ENCODE results near the gene C2CD4D. TPM values are rescaled to one million over a fixed set of nuclear protein-coding genes. Genes with fewer than 3 reads are reported as not detected.

C2CD4D gene
- total RNA-seq (2021) (0.85 to 2.0 TPM (median 0.94 TPM) in 3 replicates), Bru-seq, nascent RNA (percentile 37 among the genes with signal in this experiment)
- long read RNA-seq, experiment 1, partial matches to known transcripts = 1 of 3 reads
- long read RNA-seq, experiment 1, other reads (novel, unspliced or antisense) = 2 of 3 reads
- long read RNA-seq, experiment 2, partial matches to known transcripts = 0 of 2 reads
- long read RNA-seq, experiment 2, other reads (novel, unspliced or antisense) = 2 of 2 reads
- long read RNA-seq, experiment 3 = 0 reads

GRCh38 chr1:151839457-151840403 lies at the start of gene C2CD4D:
TSS of gene C2CD4D (minus strand) at chr1:151839820. CDS start at chr1:151838989, 831 bp downstream.
- ChIA-PET POLR2A (interaction anchor here (0.6 to 2.1 kb wide), 8 partner anchors 19 to 328 kb away, joined by 3 to 7 read pairs (median 4); partner anchors contain the start of genes CELF3, CGN, S100A11 and SNX27), CTCF (interaction anchor here (0.5 to 2.1 kb wide), 24 partner anchors 9 to 299 kb away, joined by 3 to 17 read pairs (median 4); partner anchors contain the start of genes RIIAD1, TDRKH, THEM4 and THEM5)
- DNase-seq (ENCODE audit: low spot score) = peak; percentile 82
- Mint-ChIP-seq H3K27me3 (ENCODE audit: low read depth) (peaks cover 36% of the 10 kb centered on the region), H3K27ac (peak within 1 kb of the TSS; percentile 96), H3K36me3 (peaks cover 3% of the 10 kb centered on the region; the same call in 1 of the 2 replicates), H3K4me3 (peak within 1 kb of the TSS; percentile 88), H3K4me1 (peaks cover 26% of the 10 kb centered on the region), H3K9me3 (no peaks in the 10 kb centered on the region)
- peak; percentile 77 for ATAC-seq
- TF ChIP-seq ATF2 (CRISPR knock-in tag; IDR thresholded peaks at IDR 0.05; ENCODE audit: borderline replicate concordance, low read depth) (no peak), E2F4 (CRISPR knock-in tag; IDR thresholded peaks at IDR 0.05; ENCODE audit: borderline replicate concordance, low read depth) (no peak), GRHL2 (CRISPR knock-in tag; IDR thresholded peaks at IDR 0.05; ENCODE audit: insufficient replicate concordance, severe bottlenecking) (no peak), HMGA2 (CRISPR knock-in tag; IDR thresholded peaks at IDR 0.05) (no peak), ELF4 (CRISPR knock-in tag; IDR thresholded peaks at IDR 0.05; ENCODE audit: low read depth) (no peak), FOXP1 (CRISPR knock-in tag; IDR thresholded peaks at IDR 0.05; ENCODE audit: borderline replicate concordance) (peak; percentile 81; the same call in 1 of the 2 replicates), ZBTB21 (CRISPR knock-in tag; IDR thresholded peaks at IDR 0.05; ENCODE audit: borderline replicate concordance) (0 out of 2 replicates have a peak, but pooled peaks have one; percentile 17), ARID4B (CRISPR knock-in tag; IDR thresholded peaks at IDR 0.05; ENCODE audit: borderline replicate concordance) (peak; percentile 34; the same call in 1 of the 2 replicates), EMX1 (CRISPR knock-in tag; IDR thresholded peaks at IDR 0.05) (no peak), PREB (CRISPR knock-in tag; IDR thresholded peaks at IDR 0.05; ENCODE audit: borderline replicate concordance) (no peak), ATF3 (CRISPR knock-in tag; conservative IDR thresholded peaks at IDR 0.05) (no peak), GABPB1 (CRISPR knock-in tag; IDR thresholded peaks at IDR 0.05) (no peak), MAX (CRISPR knock-in tag; IDR thresholded peaks at IDR 0.05) (peak; percentile 80), ZNF281 (CRISPR knock-in tag; IDR thresholded peaks at IDR 0.05) (0 out of 2 replicates have a peak, but pooled peaks have one; percentile 33), ZNF138 (CRISPR knock-in tag; conservative IDR thresholded peaks at IDR 0.05) (0 out of 2 replicates have a peak, but pooled peaks have one; percentile 36), ZNF512 (CRISPR knock-in tag; IDR thresholded peaks at IDR 0.05; ENCODE audit: borderline replicate concordance) (no peak), USF1 (CRISPR knock-in tag; IDR thresholded peaks at IDR 0.05) (0 out of 2 replicates have a peak, but pooled peaks have one; percentile 10)

Data from WTC11 (cell line).